OCI-LY1 (cell line): ENCODE data around the gene PBX3.

ENCODE experiments used
- H2AFZ ChIP-seq: fragments of 200-600 bp; sonication (generic), shearing (Covaris generic); 2 replicates; pipeline ENCODE4 v1.6.0; 2014; ENCODE audit warnings: antibody characterized with exemption, mild to moderate bottlenecking, low read length
- H3F3A ChIP-seq: fragments of 200-600 bp; sonication (generic), shearing (Covaris generic); 2 replicates; pipeline ENCODE4 v1.6.0; 2014; ENCODE audit warnings: mild to moderate bottlenecking, antibody characterized with exemption, low read length, moderate library complexity; ENCODE audit not compliant: insufficient read depth
- H3K27ac ChIP-seq: fragments of 200-600 bp; sonication (generic); 2 replicates; pipeline ENCODE4 v1.5.1; 2014; ENCODE audit warnings: low read length, mixed run types, mild to moderate bottlenecking, low read depth; ENCODE audit not compliant: poor library complexity, severe bottlenecking
- H3K27me3 ChIP-seq: fragments of 200-600 bp; sonication (generic); 2 replicates; pipeline ENCODE4 v1.6.0; 2014; ENCODE audit warnings: antibody characterized with exemption, mild to moderate bottlenecking, low read length, moderate library complexity; ENCODE audit not compliant: insufficient read depth
- H3K36me3 ChIP-seq: fragments of 200-600 bp; sonication (generic); 2 replicates; pipeline ENCODE4 v1.6.1; 2014; ENCODE audit warnings: mild to moderate bottlenecking, antibody characterized with exemption, low read length, moderate library complexity, mixed read lengths; ENCODE audit not compliant: insufficient read depth
- H3K4me1 ChIP-seq: fragments of 200-600 bp; sonication (generic); 2 replicates; pipeline ENCODE4 v1.5.1; 2014; ENCODE audit warnings: mild to moderate bottlenecking, low read length, moderate library complexity; ENCODE audit not compliant: insufficient read depth, severe bottlenecking
- H3K4me2 ChIP-seq: fragments of 200-600 bp; sonication (generic), shearing (Covaris generic); 2 replicates; pipeline ENCODE4 v1.6.1; 2014; ENCODE audit warnings: low read length
- H3K4me3 ChIP-seq: fragments of 200-600 bp; sonication (generic); 2 replicates; pipeline ENCODE4 v1.5.1; 2014; ENCODE audit warnings: low read length, low read depth, mild to moderate bottlenecking, mixed read lengths; ENCODE audit not compliant: poor library complexity, severe bottlenecking
- H3K79me2 ChIP-seq: fragments of 200-600 bp; shearing (Covaris generic); 2 replicates; pipeline ENCODE4 v1.6.1; 2016; ENCODE audit warnings: mixed run types, low read length, mixed read lengths; ENCODE audit not compliant: insufficient read depth
- H3K9ac ChIP-seq: fragments of 200-600 bp; sonication (generic), shearing (Covaris generic); 2 replicates; pipeline ENCODE4 v1.6.1; 2014; ENCODE audit warnings: mild to moderate bottlenecking, low read length, mixed read lengths
- H3K9me2 ChIP-seq: fragments of 200-600 bp; sonication (generic), shearing (Covaris generic); 2 replicates; pipeline ENCODE4 v1.6.1; 2014; ENCODE audit warnings: low read depth, mild to moderate bottlenecking, low read length, mixed read lengths
- H3K9me3 ChIP-seq: fragments of 200-600 bp; shearing (Covaris generic); 2 replicates; pipeline ENCODE4 v1.6.1; 2014; ENCODE audit warnings: low read length, mixed read lengths
- H4K20me1 ChIP-seq: fragments of 200-600 bp; sonication (generic), shearing (Covaris generic); 2 replicates; pipeline ENCODE4 v1.6.0; 2016; ENCODE audit warnings: mild to moderate bottlenecking, low read length; ENCODE audit not compliant: insufficient read depth
- CTCF ChIP-seq: fragments of 200-600 bp; sonication (generic), shearing (Covaris generic); IDR thresholded peaks from 2 replicates; pipeline ENCODE4 v1.5.1; 2017; ENCODE audit warnings: mild to moderate bottlenecking, antibody characterized with exemption, low read length, moderate library complexity, mixed read lengths
- EZH2 ChIP-seq: fragments of 200-600 bp; sonication (generic), shearing (Covaris generic); IDR thresholded peaks from 2 replicates; pipeline ENCODE4 v1.8.0; 2017; ENCODE audit warnings: borderline replicate concordance, mixed run types, mild to moderate bottlenecking, antibody characterized with exemption, low read length, moderate library complexity, mixed read lengths

The PBX3 gene

GRCh38 chr9:125854553-125855275, 107.5 kb downstream of the PBX3 start:
- Histone ChIP-seq H3F3A (no peaks in the 10 kb centered on the region), H2AFZ (no peak overlapping the region), H3K4me3 (no peak overlapping the region), H3K4me2 (no peak overlapping the region), H4K20me1 (no peaks in the 10 kb centered on the region), H3K27ac (no peak overlapping the region), H3K9ac (no peak overlapping the region), H3K4me1 (no peaks in the 10 kb centered on the region), H3K9me3 (no peaks in the 10 kb centered on the region), H3K27me3 (no peaks in the 10 kb centered on the region), H3K36me3 (no peaks in the 10 kb centered on the region), H3K79me2 (no peaks in the 10 kb centered on the region), H3K9me2 (no peaks in the 10 kb centered on the region)
- TF ChIP-seq CTCF: no peak
- no peak for TF ChIP-seq EZH2

GRCh38 chr9:125856331-125856730, 109.2 kb downstream of the PBX3 start:
- 0 out of 2 replicates have a peak, but pooled peaks cover under 1% of the 10 kb centered on the region for H3K9me3 ChIP-seq
- TF ChIP-seq CTCF (no peak), EZH2 (no peak)
- no peaks in the 10 kb centered on the region for H3K9me2 ChIP-seq
- no peak overlapping the region for H3K27ac ChIP-seq
- H3K79me2 ChIP-seq: no peaks in the 10 kb centered on the region
- H3K4me2 ChIP-seq: no peak overlapping the region
- no peaks in the 10 kb centered on the region for H3K36me3 ChIP-seq
- H4K20me1 ChIP-seq: no peaks in the 10 kb centered on the region
- no peaks in the 10 kb centered on the region for H3F3A ChIP-seq
- no peaks in the 10 kb centered on the region for H3K4me1 ChIP-seq
- no peak overlapping the region for H2AFZ ChIP-seq
- H3K27me3 ChIP-seq: no peaks in the 10 kb centered on the region
- no peak overlapping the region for H3K9ac ChIP-seq
- no peak overlapping the region for H3K4me3 ChIP-seq

GRCh38 chr9:125861405-125862058, 114.4 kb downstream of the PBX3 start:
- no peaks in the 10 kb centered on the region for H3K36me3 ChIP-seq
- no peak overlapping the region for H3K9ac ChIP-seq
- no peak for TF ChIP-seq EZH2
- no peak for TF ChIP-seq CTCF
- no peaks in the 10 kb centered on the region for H3K4me1 ChIP-seq
- no peak overlapping the region for H3K4me3 ChIP-seq
- H3F3A ChIP-seq: no peaks in the 10 kb centered on the region
- H2AFZ ChIP-seq: no peak overlapping the region
- H4K20me1 ChIP-seq: no peaks in the 10 kb centered on the region
- H3K79me2 ChIP-seq: no peaks in the 10 kb centered on the region
- H3K27me3 ChIP-seq: no peaks in the 10 kb centered on the region
- H3K27ac ChIP-seq: no peak overlapping the region
- H3K9me2 ChIP-seq: no peaks in the 10 kb centered on the region
- no peak overlapping the region for H3K4me2 ChIP-seq
- 0 out of 2 replicates have a peak, but pooled peaks cover 3% of the 10 kb centered on the region for H3K9me3 ChIP-seq
